Fibroblast of gingiva (primary cell): Measurements from ENCODE around the gene VGLL1.

ENCODE experiments used
- DNase-seq: peaks from one replicate; pipeline ENCODE4 v3.0.0-alpha.2; 2011; ENCODE audit warnings: low read depth

Gene VGLL1, protein sequence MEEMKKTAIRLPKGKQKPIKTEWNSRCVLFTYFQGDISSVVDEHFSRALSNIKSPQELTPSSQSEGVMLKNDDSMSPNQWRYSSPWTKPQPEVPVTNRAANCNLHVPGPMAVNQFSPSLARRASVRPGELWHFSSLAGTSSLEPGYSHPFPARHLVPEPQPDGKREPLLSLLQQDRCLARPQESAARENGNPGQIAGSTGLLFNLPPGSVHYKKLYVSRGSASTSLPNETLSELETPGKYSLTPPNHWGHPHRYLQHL

DNA sequence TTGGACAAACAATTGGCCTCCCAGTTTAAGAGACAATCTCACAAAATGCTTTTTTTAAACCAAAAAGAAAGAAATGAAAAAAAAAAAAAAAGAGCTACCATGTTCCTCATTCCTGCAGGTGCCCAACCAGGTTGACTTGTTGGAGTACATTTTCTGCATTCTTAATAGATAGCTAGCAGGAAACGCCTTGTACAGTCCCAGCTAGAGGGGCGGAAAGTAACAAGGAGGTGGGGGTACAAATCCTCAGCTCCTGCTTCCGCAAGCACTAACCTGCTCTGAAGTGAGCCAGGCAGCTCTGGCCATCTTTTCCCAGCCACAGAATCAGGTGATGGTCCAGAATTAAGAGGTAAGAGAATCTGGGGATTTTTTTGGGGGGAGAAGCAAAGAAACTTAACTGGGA lies at the start of gene VGLL1:
TSS of gene VGLL1 (plus strand) at position 265 of the 400 bp plus-strand sequence. CDS start 3,806 bp downstream, outside the sequence.
- no peak for DNase-seq

DNA sequence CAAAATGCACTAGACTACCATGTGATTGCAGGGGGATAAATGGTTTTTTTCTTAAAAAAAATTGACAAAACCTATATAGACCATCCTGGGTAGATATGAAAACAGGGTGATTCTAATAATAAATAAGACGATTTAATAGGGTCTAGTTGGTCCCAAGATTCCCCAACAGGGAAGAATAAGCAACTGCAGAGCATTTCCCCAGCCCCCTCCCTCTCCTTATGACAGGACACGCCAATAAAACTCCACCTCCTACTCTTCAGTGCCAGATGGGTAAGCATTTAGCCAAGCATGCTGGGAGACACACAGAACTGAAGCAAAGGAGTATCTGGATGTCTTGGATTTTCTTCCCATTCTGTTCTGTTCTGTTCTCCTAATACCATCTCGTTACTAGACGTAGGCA lies 44.4 kb upstream of the VGLL1 start, which contains the start of gene BRS3:
TSS of gene BRS3 (plus strand) at position 301 of the 400 bp plus-strand sequence. CDS start 168 bp downstream, outside the sequence.
- DNase-seq = no peak

DNA sequence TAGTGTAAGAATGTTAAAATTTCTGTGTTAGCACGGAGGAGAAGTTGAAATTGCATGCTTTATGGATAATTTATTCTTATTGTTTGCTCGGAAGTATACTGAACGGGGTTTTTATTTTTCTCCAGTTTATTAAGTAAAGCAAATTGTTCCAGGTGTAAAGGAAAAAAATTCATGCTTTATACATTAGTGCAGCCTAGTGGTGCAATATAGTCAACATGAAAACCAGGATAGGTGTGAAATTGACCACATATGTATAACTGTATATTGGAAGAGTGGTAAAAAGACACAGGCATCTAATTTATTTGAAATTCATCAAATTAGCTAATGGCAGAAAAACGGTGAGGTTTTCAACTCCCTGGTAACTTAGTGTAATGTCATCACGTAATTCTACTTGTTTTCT lies 43.3 kb upstream of the VGLL1 start:
- DNase-seq = no peak

DNA sequence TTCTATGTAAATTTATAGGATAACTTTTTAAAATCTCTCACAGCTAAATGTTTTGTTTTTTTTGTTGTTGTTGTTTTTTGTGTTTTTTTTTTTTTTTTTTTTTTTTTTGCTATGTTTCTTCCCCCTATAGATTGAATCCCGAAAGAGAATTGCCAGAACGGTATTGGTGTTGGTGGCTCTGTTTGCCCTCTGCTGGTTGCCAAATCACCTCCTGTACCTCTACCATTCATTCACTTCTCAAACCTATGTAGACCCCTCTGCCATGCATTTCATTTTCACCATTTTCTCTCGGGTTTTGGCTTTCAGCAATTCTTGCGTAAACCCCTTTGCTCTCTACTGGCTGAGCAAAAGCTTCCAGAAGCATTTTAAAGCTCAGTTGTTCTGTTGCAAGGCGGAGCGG lies 40.2 kb upstream of the VGLL1 start:
- no peak for DNase-seq

DNA sequence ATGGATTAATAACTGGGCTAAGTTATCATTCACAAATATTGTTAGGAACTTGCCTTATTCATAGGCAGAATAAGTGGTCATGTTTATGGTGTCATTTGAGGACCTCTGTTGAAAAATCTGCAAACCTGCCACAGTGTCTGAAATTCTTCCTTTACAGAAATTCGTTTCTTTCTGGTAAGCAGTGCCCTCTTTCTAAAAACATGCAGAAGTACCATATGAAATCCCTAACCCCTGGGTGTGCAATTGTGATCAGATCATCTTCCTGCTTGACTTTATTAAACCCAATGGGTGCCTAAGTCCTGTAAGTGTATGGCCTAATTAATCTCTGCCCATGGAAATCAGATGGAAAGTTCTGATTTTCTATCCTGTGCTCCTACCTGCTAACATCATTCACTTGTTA lies 39.0 kb upstream of the VGLL1 start:
- no peak for DNase-seq

DNA sequence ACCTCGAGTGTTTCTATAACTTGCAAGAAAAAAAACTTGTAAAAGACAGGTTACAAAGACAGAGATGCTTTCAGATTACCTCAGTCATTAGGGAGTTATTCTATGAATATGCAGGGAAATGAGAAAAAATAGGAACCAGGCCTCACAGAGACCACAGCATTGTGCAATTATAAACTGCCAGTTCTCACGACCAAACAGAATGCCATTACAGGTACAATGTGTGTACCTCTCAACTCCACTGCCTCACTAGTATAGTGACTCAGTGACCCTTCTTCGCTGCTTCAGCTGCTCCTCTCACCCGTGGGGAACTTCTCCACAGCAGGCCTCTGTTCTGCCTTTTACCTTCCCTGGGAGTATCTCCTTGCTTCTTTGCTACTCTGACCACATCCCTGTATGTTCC lies 37.0 kb upstream of the VGLL1 start:
- DNase-seq = no peak

DNA sequence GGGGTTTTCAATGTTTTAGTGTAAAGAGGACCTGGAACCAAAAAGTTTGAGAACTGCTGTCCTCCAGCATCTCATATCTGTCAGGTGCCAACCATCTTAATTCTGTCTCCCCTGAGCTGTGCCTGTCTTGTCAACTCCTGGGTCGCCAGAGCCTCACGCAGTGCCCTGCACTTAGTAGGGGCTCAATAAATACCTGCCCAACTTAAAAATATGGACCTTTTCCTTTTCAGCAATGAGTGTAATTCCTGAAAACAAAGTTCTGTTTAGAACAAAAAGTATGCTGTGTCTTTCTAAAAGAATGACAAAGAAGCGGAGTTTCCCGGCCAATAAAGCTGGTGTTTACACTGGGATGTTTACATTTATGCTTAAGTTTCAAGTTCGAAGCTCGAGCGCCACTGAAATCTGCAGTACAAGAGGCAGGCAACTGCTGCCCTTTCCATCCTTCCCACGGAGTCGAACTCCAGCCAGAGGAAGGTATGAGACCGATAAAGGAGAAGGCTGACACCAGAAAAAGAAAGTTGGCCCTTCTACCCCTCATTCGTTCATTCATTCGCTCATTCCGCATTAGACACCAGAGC lies 35.7 kb upstream of the VGLL1 start:
- no peak for DNase-seq

DNA sequence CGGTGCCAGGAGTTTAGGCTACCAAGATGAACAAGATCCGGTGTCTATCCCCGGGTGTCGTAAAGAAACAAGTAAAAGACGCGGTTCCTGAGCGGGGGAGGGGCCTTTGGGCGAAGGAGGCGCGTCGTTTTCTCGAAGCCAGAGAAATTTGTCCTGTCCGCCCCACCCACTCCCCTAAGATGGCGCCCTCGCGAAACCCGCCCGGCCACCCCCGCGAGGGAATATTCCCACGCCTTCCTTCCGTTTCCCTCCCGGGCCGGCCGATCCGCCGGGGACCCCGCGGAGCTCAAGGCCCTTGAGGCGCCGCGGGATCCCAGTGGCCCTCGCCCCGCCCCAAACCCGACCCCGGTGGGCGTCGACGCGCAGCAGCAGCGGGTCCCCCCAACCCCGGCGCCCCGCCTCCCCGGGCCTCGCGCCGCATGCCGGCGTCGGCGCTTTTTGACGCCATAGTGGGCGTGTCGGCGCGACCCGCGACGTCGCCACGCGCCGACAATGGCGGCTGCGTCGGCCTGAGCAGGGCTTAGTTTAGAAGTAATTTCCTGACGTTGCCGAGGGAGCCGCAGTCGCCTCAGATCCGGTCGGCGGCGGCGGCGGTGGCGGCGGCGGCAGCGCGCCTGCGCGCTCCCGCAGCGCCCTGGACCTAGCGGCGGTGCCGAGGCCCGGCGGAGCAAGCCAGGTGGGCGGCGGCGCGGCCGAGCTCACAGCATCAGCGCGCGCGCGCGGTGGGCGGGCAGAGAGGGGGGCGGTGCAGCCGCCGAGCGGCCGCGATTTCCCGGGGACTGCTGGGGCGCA lies 35.1 kb upstream of the VGLL1 start:
- DNase-seq = peak; percentile 82

DNA sequence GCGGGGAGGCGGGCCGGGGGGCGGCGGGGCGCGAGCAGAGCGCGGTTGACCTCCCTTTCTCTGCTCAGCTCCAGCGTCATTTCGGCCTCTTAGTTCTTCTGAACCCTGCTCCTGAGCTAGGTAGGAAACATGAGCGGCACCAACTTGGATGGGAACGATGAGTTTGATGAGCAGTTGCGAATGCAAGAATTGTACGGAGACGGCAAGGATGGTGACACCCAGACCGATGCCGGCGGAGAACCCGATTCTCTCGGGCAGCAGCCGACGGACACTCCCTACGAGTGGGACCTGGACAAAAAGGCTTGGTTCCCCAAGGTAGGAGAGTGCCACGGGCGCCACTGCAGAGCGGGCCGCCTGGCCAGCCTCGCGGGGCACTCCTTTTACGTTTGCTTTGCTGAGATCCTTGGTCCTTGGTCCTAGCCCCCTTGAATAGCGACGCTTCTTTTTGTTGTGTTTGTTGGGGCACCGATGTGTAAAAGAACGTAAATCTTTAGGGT lies 34.4 kb upstream of the VGLL1 start, which contains the start of gene HTATSF1:
TSS of gene HTATSF1 (plus strand) at position 37 of the 497 bp plus-strand sequence. CDS start at position 130, 93 bp downstream.
- DNase-seq = no peak

DNA sequence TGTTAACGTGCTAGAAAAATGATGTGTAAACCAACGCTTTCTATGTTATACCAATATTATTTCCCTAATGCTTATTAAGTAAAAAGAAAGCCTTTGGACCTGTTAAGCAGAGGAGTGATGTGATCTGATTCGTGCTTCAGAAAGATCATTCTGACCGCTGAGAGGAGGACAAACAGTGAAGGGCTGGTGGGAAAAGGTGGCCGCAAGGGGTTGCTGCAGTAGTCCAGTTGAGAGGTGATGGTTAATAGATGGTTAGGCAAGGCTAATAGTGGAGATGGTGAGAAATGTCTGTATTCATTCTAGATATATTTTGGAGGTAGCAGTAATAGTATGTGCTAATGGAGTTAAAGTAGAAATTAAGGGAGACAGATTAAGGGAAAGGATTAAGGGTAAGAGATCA lies 12.9 kb upstream of the VGLL1 start:
- DNase-seq = no peak

DNA sequence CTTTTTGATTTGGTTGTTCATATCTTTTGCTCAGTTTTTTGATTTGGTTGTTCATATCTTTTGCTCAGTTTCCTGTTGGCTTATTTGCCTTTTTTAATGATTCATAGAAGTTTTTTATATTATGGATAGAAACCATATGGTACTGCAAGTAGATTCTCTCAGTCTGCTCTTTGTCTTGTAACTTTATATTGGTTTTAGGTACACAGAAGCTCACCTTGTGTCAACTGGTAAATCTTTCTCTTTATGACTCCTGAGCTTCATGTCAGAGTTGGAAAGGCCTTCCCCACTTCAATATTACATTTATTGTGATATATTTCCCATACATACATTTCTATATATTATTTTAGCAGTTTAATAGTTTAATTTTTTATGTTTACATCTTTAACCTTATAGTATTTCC lies 8.2 kb upstream of the VGLL1 start:
- no peak for DNase-seq

DNA sequence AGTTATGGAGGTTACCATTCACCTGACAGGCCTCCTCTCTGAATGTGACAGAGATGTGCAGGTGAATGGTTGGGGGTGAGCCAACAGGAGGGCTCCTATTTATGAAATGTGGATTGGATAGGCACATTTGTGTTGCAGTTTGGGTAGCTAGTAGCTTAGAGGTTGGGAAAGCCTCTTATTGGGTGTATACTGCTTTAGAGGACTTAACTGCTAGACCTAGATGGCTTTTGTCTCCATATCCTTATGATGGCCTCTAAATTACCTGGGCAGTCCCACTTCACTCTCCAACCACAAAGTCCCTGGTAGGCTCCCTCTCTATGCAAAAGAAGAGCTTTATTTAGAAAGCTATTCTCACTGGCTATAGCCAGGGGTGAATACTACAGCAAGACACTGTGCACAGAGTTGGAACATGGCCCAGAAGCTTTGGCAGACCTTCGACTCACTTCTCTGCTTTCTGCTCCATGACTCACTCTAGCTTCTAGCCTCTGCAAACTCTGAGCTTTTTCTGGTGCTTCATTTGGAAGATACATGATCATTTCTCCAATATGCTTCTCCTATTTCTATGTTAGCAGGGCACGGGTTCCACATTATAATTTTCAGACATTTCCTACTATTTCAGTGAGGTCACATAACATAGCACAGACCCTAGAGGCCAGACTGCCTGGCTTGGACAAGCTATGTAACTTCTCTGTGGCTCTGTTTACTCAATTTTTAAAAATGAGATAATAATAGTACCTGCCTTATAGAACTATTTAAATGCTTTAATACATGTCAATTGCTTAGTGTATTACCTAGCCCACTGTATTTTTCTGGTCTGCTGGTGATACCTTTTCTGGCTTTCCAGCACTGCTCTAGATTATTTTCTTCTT lies 6.0 kb upstream of the VGLL1 start:
- peak; percentile 84 for DNase-seq

DNA sequence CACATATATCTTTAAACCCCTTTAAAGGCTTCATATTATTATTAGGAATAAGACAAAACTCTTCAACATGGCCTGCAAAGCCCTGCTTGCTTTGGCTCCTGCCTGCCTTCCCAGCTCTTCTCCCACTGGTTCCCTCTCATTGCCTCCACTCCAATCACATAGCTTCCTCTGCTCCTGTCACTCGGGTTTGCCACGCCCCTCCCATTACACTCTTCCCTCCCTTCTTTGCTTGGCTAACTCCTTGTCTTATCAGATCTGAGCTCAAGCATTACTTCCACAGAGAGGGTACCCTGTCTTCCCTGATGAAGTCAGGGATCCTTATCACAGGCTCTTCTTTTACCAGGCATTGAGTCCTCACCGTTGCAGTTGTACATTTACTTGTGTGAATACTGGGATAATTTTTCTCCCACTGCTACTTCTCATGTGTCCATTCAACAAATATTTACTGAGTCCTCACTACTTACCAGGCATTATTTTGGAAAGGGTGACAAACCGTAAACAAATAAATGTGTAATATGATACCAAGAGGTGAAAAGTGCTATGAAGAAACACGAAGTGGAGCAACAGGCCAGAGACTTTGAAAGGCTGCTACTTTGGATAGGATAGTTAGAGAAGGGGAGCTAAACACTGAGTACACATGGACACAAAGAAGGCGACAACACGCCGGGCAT lies 3.2 kb upstream of the VGLL1 start:
- no peak for DNase-seq

DNA sequence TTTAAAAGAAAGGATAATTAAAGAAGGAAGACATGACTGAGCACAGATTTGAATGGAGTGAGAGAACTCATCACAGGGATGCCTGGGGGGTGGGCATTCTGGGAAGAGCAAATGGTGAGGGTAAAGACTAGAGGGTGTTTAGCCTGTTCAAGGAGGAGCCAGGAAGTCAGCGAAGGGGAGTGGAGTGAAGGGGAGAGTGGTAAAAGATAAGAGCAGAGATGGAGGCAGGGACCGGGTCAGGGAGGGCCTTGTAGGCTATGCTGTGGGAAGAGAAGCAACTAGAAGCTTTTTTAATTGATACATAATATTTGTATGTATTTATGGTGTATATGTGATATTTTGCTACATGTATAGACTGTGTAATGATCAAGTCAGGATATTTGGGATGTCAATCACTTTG lies 2.2 kb upstream of the VGLL1 start:
- DNase-seq = no peak

DNA sequence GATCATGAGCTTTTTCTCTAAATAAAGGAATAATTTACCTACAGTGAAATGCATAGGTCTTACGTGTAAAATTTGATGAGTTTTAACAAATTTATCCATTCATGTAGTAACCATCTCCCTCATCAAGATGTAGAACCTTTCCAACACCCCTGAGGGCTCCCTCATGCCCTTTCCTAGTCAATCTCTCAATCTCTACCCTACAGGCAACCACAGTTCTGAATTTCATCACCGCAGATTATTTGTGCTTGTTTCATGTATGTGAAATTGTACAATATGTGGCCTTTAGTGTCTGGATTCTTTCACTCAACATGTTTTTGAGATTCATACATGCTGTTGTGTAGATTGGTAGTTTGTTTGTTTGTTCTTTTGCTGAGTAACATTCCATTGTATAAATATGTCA lies 2.1 kb downstream of the VGLL1 start:
- DNase-seq = no peak

DNA sequence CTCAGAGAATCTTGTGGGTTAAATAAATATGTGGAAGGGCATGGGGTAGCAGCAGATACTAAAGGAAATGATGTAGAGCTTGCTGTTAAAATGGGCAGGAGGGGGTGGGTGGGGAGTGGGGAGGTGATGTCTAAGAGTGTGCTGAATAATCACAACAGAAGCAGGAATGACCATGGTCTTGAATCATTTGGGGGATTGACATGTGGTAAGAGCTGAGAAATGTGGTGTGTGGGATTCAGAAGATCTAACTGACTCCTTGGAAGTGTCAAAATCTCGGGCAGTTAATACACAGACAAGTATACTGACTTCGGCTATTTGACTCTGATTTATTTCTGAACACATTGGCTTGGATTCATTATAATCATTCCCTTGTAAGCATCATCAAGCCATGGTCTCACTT lies 6.8 kb downstream of the VGLL1 start:
- DNase-seq = no peak

DNA sequence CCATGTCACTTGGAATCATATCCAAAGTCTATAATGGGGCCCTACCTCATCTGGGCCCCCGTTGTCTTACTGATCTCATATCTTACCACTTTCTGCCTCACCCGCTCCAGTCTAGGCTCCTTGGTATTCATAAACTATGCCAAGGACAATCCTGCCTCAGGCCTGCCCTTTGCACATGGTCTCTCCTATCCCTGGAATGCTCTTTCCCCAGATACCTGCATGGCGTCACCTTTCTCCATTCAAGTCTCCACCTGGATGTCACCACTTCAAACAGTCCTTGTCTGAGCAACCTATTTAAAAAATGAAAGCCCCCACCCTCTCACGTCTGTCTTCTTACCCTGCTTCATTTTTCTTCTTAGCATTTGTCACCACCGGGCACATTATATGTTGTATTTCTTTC lies 8.2 kb downstream of the VGLL1 start:
- no peak for DNase-seq

DNA sequence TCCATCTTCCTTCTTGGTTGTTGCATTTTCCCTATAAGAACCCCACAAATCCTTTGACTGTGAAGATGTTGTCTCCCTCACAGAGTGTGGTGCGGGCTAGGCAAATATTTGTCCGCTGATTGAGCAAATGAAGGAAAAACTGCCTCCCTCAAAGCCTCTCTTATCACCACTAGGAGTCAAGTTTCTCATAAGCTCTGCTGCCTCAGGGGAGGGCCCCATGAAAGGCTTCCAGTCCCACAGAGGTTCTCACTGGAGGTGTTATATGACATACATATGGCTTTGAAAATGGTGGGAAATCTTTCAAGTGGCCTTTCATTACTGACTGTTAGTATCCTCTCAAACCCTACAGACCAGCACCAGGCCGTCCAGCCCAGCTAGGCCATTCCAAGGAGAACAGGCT lies 9.3 kb downstream of the VGLL1 start:
- no peak for DNase-seq

DNA sequence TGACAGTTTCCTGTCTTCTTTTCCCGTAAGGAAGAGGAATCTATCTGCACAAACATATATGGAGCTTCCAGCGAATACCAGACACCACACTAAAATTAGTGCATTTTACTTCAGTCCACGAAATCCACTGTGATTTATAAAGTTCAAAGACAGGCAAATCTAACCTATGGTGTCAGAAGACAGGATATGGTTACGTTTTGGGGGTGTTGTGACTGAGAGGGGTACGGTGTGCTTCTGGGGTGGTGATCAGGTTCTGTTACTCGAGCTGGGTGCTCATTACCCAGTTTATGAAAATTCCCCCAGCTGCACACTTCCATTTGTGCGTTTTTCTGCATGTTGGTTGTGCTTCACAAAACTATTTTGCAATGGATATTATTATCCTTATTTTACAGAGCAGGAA lies 10.3 kb downstream of the VGLL1 start:
- no peak for DNase-seq

DNA sequence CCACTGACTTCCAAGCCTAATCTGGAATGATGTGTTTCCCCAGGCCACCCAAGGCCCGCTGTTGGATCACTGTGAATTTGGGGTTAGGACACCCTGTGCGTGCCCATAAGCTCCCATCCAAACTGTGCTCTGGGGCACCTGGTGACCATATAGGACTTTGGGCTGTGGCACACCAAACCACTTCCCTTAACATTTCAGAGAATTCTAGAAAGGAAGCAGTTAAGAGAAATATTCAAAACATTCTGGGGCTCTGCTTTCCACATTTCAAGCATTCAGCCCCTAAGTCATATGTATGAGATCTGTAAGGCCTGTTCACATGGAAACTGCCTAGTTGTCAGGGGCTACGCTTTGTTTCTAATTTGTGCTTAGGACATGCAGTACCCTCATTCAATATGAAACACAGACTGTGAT lies 14.4 kb downstream of the VGLL1 start:
- DNase-seq = no peak

DNA sequence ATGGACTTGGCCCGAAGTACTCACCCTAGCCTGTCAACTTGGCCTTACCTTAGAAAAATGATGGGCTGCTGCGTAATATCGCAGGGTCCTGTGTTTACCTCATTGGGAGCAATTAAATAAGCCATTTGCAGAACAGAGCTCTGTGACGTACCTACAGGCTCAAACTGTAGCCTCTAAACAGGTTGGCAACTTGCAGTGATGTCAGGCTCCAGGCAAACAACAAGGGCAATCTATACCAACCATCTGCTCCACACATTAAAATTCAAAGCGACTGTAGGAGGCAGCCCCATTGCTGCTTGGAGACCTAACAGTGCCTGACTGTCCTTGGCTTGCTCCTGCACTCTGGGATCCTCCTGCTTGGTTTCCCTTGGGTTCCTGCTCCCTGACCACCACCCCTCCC lies 17.2 kb downstream of the VGLL1 start:
- DNase-seq = no peak
